Kidney epithelial cell (primary cell): ENCODE measurements around the gene DIAPH3. TPM values are rescaled to one million over a fixed set of nuclear protein-coding genes. Genes with fewer than 3 reads are reported as not detected.

Experiments
- DNase-seq: peaks from one replicate; pipeline ENCODE4 v3.0.0-alpha.2; 2010; ENCODE audit warnings: low read depth
- H3K27me3 ChIP-seq: 2 replicates; pipeline ENCODE4 v1.6.0; 2011; ENCODE audit warnings: low read length; ENCODE audit not compliant: control insufficient read depth, insufficient read depth
- H3K36me3 ChIP-seq: 2 replicates; pipeline ENCODE4 v1.5.1; 2011; ENCODE audit warnings: low read length; ENCODE audit not compliant: control insufficient read depth, insufficient read depth
- H3K4me3 ChIP-seq: 2 replicates; pipeline ENCODE4 v1.5.1; 2011; ENCODE audit warnings: low read depth, mild to moderate bottlenecking, control low read depth, low read length
- total RNA-seq: library from RNA; depleted of rRNA; stranded (reverse); fragments of >200 nt; gene quantifications from 2 replicates; pipeline ENCODE4 v1.2.3, GENCODE V29; 2015
- TF ChIP-seq, protein P1 (sequence below): IDR thresholded peaks from 2 replicates; pipeline ENCODE4 v1.5.1; 2011; ENCODE audit warnings: mild to moderate bottlenecking, moderate library complexity, low read length, control low read depth, inconsistent platforms; ENCODE audit not compliant: insufficient read depth, poor library complexity, severe bottlenecking

Gene DIAPH3
- total RNA-seq, 1 donor from 2014 or later = 7.5 TPM

DNA sequence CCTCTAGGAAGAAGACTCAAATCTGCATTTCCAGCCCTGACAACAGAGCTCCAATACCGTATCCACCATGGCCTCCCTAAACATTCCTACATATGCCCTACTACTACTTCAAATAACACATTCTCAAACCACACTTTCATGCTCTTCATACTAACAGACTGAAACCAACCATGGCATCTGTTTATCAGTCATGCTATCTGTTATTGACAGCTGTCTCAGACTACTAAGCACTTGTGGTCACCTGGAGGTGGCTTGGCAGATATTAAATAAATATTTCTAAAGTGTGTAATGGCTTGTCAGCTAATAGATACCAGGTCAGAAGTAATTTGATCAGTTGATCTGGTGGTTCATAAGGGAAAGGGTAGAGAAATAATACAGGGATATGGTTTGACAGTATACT lies 489.1 kb downstream of the DIAPH3 start:
- Histone ChIP-seq H3K27me3 (no peaks in the 10 kb centered on the region), H3K36me3 (no peaks in the 10 kb centered on the region), H3K4me3 (no peak overlapping the region)
- TF ChIP-seq, protein P1, sequence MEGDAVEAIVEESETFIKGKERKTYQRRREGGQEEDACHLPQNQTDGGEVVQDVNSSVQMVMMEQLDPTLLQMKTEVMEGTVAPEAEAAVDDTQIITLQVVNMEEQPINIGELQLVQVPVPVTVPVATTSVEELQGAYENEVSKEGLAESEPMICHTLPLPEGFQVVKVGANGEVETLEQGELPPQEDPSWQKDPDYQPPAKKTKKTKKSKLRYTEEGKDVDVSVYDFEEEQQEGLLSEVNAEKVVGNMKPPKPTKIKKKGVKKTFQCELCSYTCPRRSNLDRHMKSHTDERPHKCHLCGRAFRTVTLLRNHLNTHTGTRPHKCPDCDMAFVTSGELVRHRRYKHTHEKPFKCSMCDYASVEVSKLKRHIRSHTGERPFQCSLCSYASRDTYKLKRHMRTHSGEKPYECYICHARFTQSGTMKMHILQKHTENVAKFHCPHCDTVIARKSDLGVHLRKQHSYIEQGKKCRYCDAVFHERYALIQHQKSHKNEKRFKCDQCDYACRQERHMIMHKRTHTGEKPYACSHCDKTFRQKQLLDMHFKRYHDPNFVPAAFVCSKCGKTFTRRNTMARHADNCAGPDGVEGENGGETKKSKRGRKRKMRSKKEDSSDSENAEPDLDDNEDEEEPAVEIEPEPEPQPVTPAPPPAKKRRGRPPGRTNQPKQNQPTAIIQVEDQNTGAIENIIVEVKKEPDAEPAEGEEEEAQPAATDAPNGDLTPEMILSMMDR = no peak
- DNase-seq = no peak

GRCh38 chr13:59673286-59673685 lies 490.4 kb downstream of the DIAPH3 start:
- TF ChIP-seq, protein P1 = no peak
- no peaks in the 10 kb centered on the region for H3K27me3 ChIP-seq
- DNase-seq = no peak
- H3K4me3 ChIP-seq = no peak overlapping the region
- no peaks in the 10 kb centered on the region for H3K36me3 ChIP-seq

DNA sequence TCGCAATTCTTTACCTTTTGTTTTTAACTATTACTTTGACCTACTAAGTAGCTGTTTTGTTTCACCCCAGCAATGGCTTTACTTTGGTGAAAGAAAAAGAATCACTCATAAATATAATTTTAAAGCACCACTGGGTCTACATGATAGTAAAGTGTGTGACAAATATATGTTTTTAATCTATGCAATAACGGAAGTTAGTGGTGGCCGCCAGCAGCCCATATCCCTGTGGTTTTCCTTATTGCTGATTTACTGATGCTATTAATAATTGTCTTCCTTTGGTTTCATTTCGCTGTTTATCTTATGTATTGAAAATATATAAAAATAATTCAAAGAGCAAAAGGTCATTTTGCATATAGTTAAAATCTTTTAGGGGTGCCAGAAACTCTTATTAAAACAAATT lies 491.3 kb downstream of the DIAPH3 start:
- Histone ChIP-seq H3K4me3 (no peak overlapping the region), H3K36me3 (no peaks in the 10 kb centered on the region), H3K27me3 (no peaks in the 10 kb centered on the region)
- DNase-seq = no peak
- TF ChIP-seq, protein P1 = no peak

GRCh38 chr13:59671881-59672280 lies 491.8 kb downstream of the DIAPH3 start:
- H3K36me3 ChIP-seq = no peaks in the 10 kb centered on the region
- no peak for DNase-seq
- H3K4me3 ChIP-seq = no peak overlapping the region
- TF ChIP-seq, protein P1 = no peak
- no peaks in the 10 kb centered on the region for H3K27me3 ChIP-seq

- H3K27me3 ChIP-seq = no peaks in the 10 kb centered on the region
- H3K4me3 ChIP-seq = no peak overlapping the region
- DNase-seq = no peak
- no peaks in the 10 kb centered on the region for H3K36me3 ChIP-seq
- TF ChIP-seq, protein P1 = no peak
Measured at GRCh38 chr13:59666504-59666903, 497.2 kb downstream of the DIAPH3 start.

- Histone ChIP-seq H3K36me3 (no peaks in the 10 kb centered on the region), H3K27me3 (no peaks in the 10 kb centered on the region), H3K4me3 (no peak overlapping the region)
- DNase-seq = no peak
- TF ChIP-seq, protein P1 = no peak
Measured at GRCh38 chr13:59665732-59666131, 498.0 kb downstream of the DIAPH3 start.
